TTC549 (cell line): ENCODE data around the gene DARS1.

Source experiments
- FAIRE-seq: peaks from 2 replicates; lab custom pipeline; 2012; peaks lifted over from hg19 to GRCh38; lab: Jason Lieb, UNC

Gene DARS1

GRCh38 chr2:136015699-136016098 lies 30.3 kb upstream of the DARS1 start:
- FAIRE-seq, result no peak

DNA sequence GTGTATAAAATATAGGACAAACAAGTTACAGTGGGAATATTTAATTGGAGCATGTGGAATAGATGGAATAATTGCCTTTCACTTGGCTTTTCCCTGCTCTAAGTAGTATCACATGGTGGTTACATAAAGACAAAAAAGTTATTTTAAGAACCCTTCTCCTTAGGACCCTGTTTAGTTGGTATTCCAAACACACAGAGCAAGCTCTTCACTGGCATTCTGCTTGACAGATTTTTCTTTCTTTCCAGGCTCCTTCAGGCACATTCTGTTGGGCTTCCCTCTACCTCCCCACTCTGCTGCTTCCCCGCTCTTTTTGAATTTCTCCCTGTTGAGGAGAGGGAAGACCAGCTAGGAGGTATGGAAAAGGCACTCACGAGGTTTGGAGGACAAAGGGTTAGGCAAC lies 29.0 kb upstream of the DARS1 start:
- no peak for FAIRE-seq

DNA sequence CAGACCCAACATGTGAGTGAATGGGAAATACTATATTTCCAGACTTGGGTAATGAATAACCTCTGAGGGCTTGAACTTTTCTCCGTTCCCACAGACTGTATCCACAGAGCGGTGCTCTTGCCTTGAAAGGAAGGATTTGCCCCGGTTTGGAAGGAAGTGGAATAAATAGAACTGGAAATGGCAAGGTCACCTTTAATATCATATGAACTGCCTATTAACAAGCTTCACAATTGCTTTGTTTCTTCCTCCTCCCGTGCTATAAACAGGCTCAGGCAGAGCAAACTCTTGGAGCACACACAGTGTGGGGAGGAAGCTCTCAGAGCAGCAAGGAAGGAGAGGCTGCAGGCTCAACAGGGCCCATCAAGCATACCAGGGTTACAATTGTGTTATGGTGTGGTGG lies 28.5 kb upstream of the DARS1 start:
- no peak for FAIRE-seq

DNA sequence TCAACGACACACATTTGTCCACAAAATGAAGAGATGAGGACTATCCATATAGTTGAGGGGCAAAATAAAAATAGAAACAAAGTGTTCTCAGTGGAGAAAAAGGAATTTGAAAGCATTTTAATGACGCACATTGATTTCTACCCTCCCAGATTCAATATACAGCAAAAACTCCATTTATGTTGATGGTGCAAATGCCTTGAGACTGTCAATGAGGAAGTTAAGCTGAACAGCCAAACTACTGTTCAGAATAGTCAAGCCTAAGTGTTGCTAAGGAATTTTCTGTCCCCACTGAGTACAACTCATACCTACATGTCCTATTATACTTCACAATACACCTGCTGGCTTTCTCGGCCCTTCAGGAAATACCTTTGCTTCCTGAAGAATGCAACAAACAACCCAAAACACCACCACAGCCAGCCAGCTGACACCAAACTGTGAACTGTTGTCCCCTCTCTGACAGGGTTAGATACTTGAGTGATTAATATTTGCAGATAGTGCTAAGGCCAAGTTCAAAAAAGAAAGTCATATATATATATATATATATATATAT lies 27.8 kb upstream of the DARS1 start:
- no peak for FAIRE-seq

DNA sequence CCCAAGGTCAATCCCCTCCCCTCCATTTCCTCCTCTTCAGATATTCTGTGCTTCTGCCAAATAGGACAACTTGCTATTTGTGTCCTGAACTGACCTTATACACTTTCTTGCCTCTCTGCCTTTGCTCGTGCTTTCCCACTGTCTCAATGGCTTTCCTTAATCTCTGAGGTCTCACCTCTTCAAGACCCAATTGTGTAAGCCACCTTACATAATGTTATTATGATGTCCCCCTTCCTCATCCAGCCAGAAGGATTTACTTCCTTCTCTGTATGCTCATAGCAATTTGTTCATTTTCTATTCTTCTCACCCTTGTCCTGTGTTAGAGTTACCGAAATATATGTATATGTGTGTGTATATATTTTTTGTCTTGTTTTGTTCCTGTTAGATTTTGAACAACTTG lies 26.9 kb upstream of the DARS1 start:
- FAIRE-seq, result no peak

DNA sequence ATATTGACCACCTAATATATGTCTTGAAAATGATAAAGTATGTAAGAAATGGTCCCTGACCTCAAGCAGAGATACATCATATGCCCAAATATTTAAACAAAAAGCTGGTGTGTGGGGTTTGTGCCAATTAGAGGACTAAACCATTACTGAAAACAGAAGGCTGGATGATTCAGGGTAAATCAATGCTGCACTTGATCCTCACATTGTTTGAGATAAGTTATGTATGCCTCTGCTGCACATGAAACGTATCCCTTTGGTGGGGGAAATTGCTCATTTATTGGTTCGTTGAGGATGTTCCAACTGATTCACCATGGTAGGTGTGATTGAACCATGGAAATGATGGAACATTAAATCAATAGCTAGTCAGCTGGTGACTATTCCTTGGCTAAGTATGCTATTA lies 24.7 kb upstream of the DARS1 start:
- FAIRE-seq, result no peak

DNA sequence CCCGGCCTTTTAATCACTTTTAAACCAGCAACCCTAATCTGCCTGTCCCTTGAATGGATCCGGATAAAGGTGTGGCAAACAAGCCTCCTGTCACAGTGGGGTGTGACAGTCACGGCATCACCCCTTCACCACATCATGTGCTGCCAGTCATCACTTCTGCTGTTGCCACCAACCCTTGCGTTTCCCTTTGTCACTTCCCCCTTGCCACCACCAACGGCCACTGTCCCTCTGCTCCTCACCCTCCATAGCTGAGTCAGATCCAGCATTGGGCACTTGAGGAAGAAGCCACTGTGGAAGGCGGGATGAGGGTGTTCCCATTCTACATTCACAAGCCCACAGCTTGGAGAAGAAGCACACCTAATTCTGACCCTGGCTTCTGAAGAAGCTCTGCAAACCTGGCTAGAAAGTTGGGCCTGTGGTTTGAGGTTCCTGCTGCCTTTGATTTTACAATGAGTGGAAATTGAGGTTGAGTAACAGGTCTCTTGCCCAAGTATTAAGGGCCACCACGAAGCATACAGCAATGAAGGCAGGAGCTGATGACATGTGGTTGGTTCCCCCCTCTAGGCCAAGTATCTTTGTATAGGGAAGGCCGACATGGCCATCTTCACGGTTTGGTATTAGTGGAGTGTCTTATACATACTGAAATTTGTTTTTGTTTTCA lies 22.9 kb upstream of the DARS1 start:
- FAIRE-seq, result no peak

DNA sequence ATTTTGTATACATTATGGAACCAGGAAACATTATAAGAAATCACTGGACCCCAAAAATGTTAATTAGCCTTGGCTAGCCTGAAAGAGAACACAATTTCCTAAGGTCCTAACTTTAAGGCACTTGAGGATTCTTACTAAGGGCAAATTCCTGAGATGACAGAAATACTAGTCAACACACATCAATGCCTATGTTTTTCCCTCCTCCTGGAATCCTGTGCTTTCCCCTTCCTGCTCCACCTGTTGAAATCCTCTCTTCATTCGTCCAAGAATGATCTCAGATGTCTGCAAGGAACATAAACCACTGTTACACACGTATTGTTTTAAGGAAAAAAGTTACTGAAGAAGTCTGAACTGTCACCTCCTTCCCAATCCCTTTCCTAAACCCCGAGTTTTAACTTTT lies 21.2 kb upstream of the DARS1 start:
- FAIRE-seq, result no peak

- no peak for FAIRE-seq
Observed at GRCh38 chr2:136005462-136006196, 20.2 kb upstream of the DARS1 start.

GRCh38 chr2:136004965-136005364 lies 19.5 kb upstream of the DARS1 start:
- FAIRE-seq, result no peak

DNA sequence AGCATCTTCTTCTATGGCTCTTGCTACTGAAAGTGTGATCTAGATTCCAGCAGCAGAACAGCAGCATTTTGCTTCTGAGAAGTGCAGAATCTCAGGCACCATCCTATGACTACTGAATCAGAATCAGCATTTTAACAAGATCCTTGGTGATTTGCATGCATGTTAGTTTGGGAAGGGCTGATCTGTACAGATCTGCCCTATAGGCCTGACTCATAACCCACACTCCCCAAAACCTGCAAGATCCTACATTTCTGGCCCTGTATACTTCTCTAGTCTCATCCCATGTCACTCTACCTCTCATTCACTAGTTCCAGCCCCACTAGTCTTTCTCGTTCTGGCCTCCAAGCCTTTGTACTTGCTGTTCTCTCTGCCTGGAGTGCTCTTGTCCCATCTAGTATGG lies 15.7 kb upstream of the DARS1 start:
- FAIRE-seq, result no peak

DNA sequence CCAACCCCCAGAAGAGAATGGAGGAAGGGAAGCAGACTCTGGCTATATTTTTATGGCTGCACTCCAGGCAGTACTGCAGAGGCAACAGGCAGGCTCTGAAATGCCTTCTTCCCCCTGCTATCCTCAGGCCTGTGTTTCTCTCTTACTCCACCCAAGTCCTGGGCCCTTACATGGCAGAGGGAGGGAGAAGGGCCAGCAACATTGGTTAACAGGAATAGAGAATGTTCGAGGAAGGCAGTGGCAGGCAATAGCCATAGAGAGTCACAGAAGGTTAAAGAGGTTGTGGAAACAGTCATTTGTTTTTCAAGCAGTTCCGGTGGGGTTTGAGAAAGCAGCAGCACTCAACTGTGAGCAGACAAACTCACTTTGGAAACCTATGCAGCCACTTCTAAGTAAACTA lies 15.1 kb upstream of the DARS1 start:
- FAIRE-seq, result no peak

- no peak for FAIRE-seq
Observed at GRCh38 chr2:135999899-136000298, 14.5 kb upstream of the DARS1 start.

DNA sequence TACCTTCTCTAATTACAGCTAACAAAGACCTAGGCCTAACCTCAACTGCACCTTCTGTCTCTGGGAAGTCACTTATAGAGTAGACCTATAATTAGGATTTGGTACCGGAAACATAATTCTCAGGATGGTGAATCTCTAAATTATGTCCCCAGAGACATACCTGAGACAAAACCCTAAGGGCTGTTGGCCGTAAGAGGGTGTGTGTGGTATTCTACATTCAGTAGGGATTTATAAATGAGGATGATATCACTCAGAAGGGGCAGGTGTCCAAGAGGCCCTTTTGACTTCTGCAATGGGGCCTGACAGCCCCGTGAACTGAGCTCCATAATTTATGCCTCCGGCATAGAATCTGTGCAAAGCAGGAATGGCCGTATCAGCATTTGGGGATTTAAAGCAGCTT lies 13.5 kb upstream of the DARS1 start:
- FAIRE-seq, result no peak

- FAIRE-seq, result no peak
Observed at GRCh38 chr2:135997380-135997779, 12.0 kb upstream of the DARS1 start.

DNA sequence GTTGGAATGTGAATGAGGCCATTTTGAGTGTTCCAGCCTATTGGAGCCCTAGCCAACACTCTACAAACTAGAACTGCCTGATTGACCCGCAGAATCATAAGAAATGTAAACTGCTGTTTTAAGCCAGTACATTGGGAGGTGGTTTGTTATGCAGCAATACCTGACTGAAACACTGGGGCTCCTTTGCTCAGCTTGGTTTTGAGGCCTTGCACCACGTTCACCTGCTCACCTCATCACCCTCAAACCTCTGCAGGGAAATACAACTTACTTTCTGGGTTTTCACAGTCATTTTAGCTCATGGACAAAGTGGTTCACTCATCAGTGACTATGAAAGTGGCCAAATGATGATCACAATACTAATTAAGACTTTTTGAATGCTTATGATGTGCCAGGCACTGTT lies 10.9 kb upstream of the DARS1 start:
- FAIRE-seq, result no peak

- FAIRE-seq, result no peak
Observed at GRCh38 chr2:135994281-135994680, 8.9 kb upstream of the DARS1 start.

- FAIRE-seq, result no peak
Observed at GRCh38 chr2:135993421-135993820, 8.0 kb upstream of the DARS1 start.

DNA sequence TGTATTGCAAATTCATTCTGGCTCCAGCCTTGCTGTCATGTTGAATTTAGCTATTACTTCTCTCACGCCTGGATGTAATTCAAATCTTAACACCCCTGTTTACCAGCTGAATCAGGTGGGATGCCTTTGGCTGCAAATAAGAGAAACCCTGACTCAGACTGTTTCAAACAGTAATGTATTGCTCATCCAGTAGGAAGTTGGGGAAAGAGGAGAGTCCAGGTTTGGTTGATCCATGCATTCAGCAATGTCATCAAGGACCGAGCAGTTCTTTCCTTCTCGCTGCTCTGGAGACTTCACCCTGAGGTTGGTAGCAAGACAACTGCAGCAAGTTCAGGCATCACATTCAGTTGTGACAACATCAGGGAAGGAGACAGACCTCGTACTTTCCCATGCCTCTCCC lies 6.4 kb upstream of the DARS1 start:
- FAIRE-seq, result no peak

DNA sequence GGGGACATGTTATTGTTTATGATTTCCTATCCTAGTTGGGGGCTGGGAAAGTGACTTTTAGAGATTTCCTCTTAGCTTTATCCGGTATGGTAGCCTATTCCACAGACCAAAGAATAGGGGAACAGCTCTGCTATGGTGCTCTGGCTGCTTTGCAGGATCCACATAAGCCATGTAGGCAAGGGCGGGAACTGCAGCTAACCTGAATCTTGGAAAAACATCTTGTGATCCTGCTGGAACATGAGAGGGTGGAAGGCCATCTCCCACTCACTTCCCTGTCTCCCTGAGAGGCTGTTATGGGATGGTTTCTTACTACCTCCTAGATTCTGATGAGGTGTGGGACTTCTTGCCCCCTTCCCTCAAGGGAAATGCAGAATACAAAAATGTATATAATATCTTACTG lies 2.0 kb upstream of the DARS1 start:
- FAIRE-seq, result no peak

DNA sequence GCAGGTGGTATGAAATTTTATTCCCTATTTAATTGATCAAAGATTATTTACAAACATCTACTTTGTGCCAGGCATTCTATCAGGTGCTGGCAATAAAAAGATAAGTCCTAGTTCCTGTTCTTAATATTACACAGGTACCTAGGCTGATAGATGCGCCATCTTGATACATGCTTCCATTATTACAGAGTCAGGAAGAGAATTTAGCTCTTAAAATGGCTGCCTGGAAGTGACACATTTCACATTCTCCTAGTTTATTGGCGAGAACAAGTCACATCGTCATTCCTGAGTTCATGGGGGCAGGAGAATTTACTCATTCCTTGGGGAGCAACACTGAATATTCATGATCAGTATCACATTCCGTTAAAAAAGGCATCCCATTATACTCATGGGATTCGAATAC lies 1.1 kb upstream of the DARS1 start:
- no peak for FAIRE-seq

- FAIRE-seq, result no peak
Observed at GRCh38 chr2:135985826-135986393, 484 bp upstream of the DARS1 start.

- FAIRE-seq, result no peak
Observed at GRCh38 chr2:135984199-135985017, 1.0 kb downstream of the DARS1 start.
